GM19099 (cell line): ENCODE results near the gene ASB3.

Source experiments
- POLR2A ChIP-seq: IDR thresholded peaks from 3 replicates; pipeline ENCODE4 v1.6.1; 2011; ENCODE audit warnings: low read depth; ENCODE audit not compliant: insufficient read length; ENCODE audit errors: extremely low read depth

The ASB3 gene

GRCh38 chr2:53765767-53766166 is 21.0 kb downstream of the ASB3 start:
- TF ChIP-seq POLR2A, result no peak

DNA sequence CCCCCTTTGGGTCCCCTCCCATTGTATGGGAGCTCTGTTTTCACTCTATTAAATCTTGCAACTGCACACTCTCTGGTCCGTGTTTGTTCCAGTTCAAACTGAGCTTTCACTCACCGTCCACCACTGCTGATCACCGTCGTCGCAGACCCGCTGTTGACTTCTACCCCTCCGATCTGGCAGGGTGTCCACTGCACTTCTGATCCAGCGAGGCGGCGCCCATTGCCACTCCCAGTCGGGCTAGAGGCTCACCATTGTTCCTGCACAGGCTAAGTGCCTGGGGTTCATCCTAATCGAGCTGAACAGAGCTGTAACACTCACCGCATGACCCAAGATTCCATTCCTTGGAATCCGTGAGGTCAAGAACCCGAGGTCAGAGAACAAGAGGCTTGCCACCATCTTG is 30.1 kb downstream of the ASB3 start:
- no peak for TF ChIP-seq POLR2A

DNA sequence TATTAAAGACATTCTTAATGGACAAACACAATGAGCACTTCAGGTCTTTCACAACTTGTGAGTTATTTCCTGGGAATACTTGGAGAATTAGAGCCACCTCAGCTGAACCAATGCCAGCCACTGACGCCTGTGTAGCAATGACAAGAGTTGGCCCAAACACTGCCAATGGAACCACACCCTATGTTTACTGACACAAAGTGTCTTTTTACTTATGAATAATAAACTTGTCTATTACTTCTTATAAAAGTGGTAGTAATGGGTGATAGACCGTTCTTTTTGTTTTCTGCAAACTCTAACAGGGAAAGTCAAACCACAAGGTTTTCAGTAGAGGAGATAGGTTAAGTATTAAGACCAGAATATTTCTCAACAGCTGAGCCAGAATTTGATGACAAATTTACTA is 31.6 kb downstream of the ASB3 start:
- no peak for TF ChIP-seq POLR2A

DNA sequence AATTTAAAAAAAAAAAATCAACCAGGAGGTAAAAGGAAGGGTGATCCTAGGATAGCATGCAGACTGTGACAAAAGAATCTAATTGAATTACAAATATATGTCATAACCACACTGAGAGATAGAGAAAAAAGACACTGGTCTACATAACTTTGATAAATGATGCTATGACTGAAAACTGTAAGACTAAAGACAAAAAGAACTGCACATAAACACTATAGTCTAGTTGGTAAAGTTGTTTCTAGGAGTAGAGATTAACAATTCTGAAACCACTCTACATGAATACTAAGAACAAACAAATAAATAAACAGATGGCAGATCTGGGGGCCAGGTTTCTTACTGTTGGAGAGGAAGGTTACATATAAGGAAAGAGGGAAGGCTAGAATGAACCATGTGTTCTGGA is 33.7 kb downstream of the ASB3 start:
- TF ChIP-seq POLR2A, result no peak

GRCh38 chr2:53752385-53752784 is 34.4 kb downstream of the ASB3 start:
- TF ChIP-seq POLR2A, result no peak

GRCh38 chr2:53751728-53752127 is 35.0 kb downstream of the ASB3 start:
- no peak for TF ChIP-seq POLR2A

DNA sequence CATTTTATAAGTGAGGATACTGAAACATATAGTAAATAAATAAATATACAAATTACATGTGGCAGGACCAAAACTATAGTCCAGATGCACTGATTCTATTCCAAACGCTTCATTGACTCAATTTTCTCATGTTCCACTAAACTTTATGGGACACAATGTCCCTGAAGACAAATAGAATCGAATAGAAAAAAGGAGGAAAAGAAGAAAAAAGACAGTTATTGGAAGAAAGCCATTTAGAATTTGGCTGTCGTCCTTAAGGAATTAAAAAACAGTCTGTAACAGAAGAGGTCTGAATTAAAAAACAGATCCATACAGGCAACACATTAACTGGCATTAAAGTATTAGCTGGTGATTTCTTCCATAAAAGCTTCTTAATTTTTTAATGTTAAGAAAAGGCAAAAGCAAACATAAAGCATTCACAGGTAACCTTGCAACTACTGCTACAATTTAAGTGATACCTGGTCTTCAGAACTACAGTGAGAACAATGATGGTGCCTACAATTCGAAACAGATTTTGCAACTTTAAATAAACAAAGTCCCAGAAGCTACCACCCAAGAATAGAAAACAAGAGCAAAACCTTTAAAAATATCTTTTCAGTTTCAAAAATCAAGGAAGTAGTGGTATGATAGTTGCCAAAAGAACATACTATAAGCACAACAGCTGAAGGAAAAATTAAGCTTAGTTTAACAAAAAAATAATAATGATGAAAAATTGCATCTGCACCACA is 36.5 kb downstream of the ASB3 start:
- no peak for TF ChIP-seq POLR2A

DNA sequence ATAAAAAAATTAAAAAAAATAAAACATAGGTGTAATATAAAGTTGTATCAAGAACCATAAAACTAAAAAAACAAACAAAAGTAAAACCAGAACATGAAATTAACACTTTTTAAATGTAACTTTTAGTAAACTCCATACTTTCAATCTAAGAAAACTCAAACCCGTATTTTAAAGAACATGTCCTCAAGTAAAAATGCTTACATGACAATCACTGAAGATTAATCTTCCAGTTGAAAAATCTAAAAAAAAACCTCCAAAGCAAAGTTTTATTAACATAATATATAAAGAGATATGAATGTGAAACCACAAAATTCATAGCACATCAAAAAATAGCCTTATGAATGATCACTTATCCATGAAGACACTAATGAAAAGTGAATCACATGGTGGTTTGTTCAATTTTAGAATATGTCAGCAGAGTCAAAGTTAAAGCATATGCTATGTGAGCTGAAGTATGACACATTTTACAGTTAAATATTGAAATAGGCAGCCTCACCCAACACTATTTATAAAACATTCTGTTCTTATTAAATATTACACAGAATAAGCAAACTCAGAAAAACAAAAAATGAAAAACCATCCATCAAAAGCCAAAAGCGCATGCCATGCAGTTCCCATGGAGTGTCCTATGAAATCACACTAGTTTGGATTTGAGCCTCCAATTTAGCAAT is 42.2 kb downstream of the ASB3 start:
- TF ChIP-seq POLR2A, result no peak

DNA sequence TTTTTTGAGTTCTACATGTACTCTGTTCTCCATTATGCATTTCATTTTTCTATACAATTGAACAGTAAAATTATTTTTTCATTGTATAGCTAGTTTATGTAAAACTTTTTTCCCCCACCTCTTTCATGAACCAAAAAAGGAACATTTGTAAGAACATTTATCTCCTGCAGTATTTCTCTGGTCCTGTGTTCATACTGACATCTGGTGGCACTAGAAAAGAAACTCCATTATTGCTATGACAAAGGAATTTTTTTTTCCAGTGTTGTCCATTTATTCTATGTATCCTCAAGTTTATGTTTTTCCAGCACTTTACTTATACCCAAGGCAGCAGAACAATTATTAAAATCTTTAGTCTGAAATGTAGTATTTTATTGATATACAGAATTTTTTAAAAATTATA is 46.6 kb downstream of the ASB3 start:
- no peak for TF ChIP-seq POLR2A

DNA sequence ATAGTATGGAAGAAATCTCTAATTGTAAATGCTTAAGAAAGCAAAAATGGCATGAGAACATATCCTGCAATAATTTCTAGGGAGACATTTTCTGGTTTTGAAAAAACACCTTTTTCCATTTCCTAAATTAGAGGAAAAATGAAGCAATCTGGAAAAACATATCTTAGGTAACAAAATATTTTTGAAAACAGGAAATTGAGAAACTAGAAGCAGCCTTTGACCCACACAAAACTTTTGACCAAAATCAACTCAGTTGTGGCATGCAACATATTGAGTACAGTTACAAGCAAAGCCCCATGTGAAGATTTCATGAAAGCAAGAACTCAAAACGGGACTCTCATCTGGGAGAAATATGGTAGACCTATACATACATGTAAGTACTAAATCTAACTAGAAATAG is 47.7 kb downstream of the ASB3 start:
- TF ChIP-seq POLR2A, result no peak

DNA sequence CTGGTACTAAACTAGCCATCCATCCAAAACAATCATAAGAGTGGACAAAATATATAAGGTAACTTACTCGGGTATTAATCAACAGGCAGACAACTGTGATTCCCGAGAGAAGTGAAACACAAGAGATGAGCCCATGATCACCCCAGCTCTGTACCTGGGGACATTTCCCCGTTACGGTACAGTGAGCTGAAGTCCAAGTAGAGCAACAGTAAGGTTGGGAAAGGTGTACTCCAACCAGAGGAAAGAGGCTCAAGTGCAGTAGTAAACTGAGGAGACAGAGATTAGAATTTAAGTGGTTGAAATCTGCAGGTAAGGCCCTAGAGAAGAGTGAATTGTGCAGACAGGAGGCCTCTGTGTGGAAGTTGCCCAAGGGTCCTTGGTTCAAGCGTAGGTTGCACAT is 49.7 kb downstream of the ASB3 start:
- TF ChIP-seq POLR2A, result no peak

- no peak for TF ChIP-seq POLR2A
Measured at GRCh38 chr2:53729143-53729762, 57.5 kb downstream of the ASB3 start.

- TF ChIP-seq POLR2A, result no peak
Measured at GRCh38 chr2:53727921-53728320, 58.8 kb downstream of the ASB3 start.

DNA sequence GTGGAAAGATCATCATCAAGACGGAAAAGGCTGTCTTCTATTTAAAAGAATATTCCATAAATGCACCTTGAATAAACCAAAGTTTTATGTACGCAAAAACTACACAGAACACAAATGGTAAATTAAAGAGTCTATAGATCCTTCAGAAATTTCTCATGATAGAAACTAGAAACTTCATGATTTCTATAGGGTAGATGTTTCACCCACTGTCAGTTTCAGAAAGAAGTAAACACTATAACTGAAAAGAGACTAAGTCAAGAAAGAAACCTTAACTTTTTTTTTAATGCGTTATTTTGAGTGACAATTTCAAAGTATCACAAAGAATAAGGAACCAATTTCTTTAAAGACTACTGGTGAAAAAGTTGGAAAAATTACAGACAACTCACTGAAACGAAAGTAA is 61.1 kb downstream of the ASB3 start:
- no peak for TF ChIP-seq POLR2A

DNA sequence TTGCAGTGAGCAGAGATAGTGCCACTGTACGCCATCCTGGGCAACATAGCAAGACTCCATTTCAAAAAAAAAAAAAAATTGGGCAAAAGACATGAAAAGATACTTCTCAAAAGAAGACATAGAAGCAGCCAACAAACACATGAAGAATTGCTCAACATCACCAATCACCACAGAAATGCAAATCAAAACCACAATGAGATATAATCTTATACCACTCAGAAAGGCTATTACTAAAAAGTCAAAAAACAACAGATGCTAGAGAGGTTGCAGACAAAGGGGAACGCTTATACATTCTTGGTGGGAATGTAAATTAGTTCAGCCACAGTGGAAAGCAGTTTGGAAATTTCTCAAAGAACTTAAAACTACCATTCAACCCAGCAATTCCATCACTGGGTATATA is 62.2 kb downstream of the ASB3 start:
- no peak for TF ChIP-seq POLR2A

DNA sequence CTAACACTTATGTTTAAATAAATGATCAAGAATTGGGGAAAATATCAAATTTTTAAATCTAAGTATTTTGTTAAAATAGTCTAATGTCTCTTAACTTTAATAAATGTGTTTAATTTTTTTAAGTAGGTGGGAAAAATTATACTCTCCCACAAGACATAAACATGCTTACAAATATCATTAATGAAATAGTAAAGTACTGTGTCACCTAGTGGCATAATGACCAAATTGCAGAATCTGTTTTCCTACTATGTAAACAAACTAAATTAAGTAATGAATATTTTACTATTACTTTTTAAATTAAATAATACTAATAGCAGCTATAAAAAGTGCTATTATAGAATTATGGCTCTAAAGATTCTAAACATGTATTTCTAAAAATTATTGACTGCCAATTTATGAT is 71.2 kb downstream of the ASB3 start:
- no peak for TF ChIP-seq POLR2A
